NCI-H510A (cell line): ENCODE results near the gene CTRB1.

Experiments
- DNase-seq: peaks from one replicate; lab custom pipeline; 2025; lab: John Stamatoyannopoulos, UW

CTRB1 gene

DNA sequence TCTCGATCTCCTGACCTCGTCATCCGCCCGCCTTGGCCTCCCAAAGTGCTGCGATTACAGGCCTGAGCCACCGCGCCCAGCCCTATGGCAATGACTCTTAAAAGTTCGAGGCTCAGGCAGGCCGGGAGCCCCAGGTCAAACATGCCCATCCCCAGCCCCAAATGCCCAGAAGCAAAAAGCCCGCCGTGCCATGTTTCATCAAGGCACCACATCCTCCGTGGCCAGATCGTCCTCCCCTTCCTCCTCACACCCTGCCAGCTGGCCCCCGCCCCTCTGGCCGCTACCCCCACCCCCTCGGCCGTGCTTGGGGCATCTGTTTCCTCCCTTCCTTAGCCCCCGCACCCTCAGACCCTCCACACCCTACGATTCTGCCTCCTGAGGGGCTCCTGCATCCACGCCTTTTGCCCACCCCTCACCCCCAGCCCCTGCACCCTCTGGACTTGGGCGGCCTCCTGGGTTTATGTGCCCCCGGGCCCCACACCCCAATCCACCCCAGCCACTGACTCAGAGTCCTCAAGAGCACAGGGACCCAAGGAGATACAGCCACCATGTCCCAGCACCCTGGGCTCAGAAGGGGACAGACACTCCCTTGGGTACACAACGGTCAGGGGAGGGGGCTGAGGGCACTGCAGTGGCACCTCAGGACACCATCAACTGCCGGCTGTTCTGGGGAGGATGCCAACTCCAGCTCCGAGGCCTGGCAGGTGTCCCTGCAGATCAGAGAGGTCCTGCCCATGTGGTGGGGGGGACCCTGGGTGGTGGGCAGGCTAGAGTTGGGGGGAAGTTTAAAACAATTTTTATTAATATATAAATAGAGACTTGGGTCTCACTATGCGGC, 7.1 kb downstream of the CTRB1 start:
- DNase-seq: no peak

- DNase-seq: no peak
These were observed 8.0 kb downstream of the CTRB1 start for GRCh38 chr16:75226550-75227360.

DNA sequence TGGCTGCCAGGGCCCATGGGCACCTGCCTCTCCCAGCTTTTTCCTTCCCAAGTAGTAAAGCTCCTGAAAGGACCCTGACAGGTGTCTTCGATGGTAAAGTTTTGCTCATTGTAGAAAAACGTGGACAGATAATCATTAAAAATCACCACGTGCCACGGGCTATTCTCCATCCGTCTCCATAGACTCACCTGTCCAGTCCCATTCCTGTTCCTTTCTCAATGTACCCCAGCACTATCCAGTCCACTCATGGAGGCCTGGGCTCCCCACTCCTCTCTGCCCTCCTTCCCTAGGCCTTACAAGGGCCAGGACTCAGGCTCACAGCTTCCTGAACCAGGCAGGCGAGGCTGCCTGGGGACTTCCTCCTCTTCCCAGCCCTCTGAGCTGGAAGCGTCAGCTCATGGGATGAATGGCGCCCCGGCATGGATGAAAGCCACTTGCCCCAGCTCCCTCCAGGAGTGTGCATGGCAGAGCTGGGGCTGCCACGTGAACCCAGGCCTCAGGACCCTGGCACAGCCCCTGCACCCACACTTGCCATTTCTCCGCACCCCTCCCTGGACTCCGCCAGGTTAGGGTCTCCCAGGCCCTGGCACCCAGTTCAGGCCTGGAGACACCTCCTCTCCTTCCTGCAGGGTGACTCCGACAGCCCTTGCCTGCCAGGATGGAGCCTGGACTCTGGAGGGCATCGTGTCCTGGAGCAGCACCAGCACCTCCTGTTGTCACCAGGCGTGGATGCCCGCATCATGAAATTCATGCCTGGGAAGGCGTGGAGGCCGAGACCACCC, 8.8 kb downstream of the CTRB1 start:
- DNase-seq: no peak

DNA sequence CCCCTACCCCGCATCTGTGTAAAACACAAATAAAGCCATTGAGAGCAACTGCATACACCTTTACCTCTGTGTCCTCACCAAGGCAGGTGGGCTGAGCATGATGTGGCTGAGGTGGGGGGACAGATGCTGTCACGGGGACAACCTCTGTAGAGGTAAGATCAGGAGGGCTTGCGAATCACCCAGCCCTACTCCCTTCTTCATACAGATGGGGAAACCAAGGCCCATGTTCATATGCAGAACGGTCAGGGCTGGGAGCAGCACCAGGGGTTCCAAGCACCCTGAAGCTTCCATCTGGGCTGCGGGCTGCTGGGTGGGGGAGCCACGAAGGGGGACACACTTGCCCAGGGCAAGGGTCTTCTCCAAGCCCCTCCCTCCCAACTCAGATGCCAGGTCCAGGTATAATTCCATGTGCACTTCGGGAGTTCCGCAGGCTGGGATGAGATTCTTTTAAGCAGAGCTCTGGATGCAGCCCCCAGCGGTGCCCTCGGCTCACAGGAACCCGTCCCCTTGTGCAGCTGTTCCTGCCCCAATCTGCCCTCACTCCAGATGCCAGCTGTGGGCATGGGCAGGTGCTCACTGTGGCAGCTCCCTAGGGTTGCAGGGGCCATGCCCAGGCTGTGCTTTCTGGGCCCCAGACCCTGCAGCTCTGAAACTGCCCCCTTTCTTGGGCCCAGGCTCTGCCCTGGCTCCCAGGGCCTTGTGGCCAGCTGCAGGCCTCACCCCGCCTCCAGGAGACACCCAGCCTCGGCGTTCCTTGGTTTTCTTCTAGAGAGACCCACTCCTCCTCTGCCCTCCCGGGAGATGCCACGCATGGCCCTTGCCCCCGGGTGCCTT, 9.6 kb downstream of the CTRB1 start:
- DNase-seq: no peak

- DNase-seq: no peak
These were observed 10.6 kb downstream of the CTRB1 start for GRCh38 chr16:75229172-75230031.

DNA sequence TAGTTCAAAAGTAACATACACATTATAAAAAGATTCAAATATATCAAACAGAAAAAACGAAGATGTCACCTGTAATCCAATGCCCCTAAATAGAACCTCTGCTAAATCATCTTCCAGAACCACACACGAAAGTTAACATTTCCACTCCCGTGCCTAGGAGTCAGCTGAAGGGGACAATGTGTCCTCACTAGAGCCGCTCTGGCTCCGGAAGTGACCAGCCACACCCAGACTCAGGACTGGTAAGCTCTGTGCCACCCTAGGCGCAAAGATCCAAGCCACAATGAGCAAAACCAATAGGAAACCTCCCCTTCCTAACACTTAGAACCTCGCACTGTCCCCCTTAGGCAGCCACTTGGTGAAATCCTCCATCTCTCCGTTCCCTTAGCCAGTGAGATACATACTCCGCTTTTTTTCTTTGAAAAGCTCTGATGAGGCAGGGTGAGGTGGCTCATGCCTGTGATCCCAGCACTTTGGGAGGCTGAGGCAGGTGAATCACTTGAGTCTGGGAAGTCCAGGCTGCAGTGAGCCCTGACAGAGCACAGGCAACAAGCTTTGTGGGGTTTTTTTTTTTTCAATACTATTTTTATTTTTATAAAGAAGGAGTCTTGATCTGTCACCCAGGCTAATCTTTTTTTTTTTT, 11.8 kb downstream of the CTRB1 start:
- DNase-seq: no peak

GRCh38 chr16:75231570-75231969, 12.8 kb downstream of the CTRB1 start:
- no peak for DNase-seq

DNA sequence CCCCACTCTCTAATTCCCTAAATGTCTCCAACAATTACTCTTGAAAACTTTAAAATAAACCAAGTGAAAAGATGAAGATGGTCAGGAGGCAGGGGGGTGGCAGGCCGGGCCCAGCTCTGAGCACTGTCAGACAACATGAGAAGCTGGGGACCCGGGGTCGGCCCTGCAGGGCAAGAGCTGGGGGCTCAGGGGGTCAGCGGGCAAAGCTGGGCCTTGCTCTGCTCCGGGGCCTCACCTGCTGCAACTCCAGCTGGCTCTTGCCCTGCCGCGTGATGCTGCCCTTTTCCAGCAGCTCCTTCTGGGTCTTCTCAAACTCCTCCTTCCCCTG, 14.8 kb downstream of the CTRB1 start:
- DNase-seq: no peak

DNA sequence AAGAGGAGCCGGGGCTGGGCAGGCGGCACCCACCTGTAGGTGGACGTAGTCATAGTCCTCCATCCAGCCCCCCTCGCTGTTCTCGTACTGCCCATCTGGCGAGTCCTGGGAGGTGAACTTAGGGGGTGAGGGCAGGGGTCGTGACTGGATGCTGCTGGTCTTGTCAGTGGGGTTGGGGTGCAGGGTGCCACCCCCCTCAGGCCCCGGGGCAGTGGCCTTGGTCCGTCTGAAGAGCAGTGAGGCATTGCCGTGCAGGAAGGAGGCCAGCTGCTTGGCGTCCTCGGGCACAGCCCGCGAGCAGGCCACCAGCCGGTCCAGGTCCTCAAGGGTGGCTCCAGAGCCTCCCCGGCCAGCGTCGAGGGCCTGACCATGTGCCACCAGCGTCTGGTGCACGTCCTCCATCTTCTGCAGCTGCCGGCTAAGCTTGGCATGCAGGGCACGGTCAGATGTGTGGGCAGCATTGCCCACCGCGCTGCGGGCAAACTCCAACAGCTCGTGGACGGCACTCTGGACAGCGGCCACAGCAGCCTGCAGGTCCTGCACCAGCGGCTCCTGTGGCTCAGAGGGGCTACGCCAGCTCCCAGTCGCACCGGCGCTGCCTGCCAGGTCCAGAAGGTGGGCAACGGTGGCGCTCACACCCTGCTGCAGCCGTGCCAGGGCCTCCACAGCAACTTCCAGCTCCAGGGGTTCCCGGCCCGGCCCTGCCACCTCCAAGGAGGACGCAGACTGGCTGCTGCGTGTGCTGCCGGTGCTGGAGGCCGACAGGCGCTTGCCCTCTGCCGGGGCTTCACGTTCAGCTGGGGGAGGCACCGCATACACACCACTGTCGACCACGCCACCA, 16.3 kb downstream of the CTRB1 start:
- no peak for DNase-seq

GRCh38 chr16:75235721-75236193, 17.0 kb downstream of the CTRB1 start:
- no peak for DNase-seq

- no peak for DNase-seq
These were observed 17.4 kb downstream of the CTRB1 start for GRCh38 chr16:75236232-75236631.

- DNase-seq: no peak
These were observed 18.1 kb downstream of the CTRB1 start for GRCh38 chr16:75236736-75237397.

- no peak for DNase-seq
These were observed 18.8 kb downstream of the CTRB1 start for GRCh38 chr16:75237398-75238131.

GRCh38 chr16:75238132-75238852, 19.5 kb downstream of the CTRB1 start:
- no peak for DNase-seq

DNA sequence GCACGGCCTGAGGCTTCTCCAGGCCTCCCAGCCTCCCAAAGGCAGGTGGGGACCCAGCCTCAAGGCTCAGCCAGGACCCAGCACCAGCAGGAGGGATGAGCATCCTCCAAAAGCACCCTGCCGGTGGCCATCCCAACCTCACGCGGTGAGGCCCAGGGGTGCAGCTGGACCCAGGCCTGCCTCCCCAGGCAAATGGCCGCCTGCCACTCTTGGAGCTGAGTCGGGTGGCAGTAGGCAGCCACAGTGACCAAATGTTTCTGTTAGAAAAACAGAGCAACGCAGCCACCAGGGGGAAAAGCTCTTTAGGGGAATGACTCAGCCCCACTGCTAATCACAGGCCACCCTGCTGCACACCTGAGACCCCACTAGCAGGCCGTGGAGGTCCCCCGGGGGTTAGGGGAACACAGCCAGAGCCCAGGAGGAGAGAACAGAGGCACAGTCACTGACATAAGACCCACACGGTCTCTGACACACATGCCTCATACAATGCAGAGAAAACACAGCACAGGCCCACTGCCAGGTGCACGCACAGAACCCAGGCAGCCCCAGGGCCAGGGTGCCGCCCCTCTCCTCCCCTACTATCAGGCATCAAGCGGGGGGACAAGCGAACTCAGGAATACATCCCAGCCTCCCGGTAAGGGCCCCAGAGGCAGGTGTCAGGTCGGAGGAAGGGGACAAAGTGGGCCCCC, 20.2 kb downstream of the CTRB1 start:
- no peak for DNase-seq

- DNase-seq: no peak
These were observed 20.8 kb downstream of the CTRB1 start for GRCh38 chr16:75239542-75240122.
